Measurements from ENCODE around the gene TAS1R2. TPM values are rescaled to one million over a fixed set of nuclear protein-coding genes. Genes with fewer than 3 reads are reported as not detected.

Gene TAS1R2
- total and polyA plus RNA-seq, 2 of the 4 experiments (the other 2 are of a cell fraction), result not detected

- Histone ChIP-seq H3K23ac (ENCODE audit: low read depth, low read length) (no peak overlapping the region), H3K56ac (ENCODE audit: extremely low read depth, insufficient read depth, low read length) (no peak overlapping the region), H3K4me1 (ENCODE audit: control insufficient read depth, insufficient read depth, low read length) (no peaks in the 10 kb centered on the region), H2BK5ac (ENCODE audit: low read depth, low read length, poor library complexity, severe bottlenecking) (no peak overlapping the region), H3K27ac (ENCODE audit: insufficient read depth, low read length) (no peak overlapping the region), H3K9me1 (ENCODE audit: insufficient read depth, low read length) (no peaks in the 10 kb centered on the region), H2AFZ (replicated peaks; ENCODE audit: low read length, poor library complexity) (no peak overlapping the region), H3K79me1 (ENCODE audit: low read depth in 1 of 2, low read length in 2 of 2) (no peaks in the 10 kb centered on the region), H3K4me3 (ENCODE audit: insufficient read depth, low read depth, low read length) (no peak overlapping the region), H2BK20ac (ENCODE audit: low read depth, low read length) (no peak overlapping the region), H3K14ac (replicated peaks; ENCODE audit: low read depth, low read length) (no peak overlapping the region), H3K18ac (ENCODE audit: low read depth, low read length) (no peak overlapping the region), H3K9me3 (ENCODE audit: control insufficient read depth, insufficient read depth, low read length) (no peaks in the 10 kb centered on the region), H3K4ac (ENCODE audit: low read depth, low read length) (no peak overlapping the region), H4K20me1 (ENCODE audit: insufficient read depth, low read length) (no peaks in the 10 kb centered on the region), H3K9ac (ENCODE audit: low read depth, low read length) (no peak overlapping the region), H4K5ac (ENCODE audit: low read depth, low read length) (no peak overlapping the region), H3K36me3 (ENCODE audit: control insufficient read depth, insufficient read depth, low read length) (peaks cover 2% of the 10 kb centered on the region; the same call in 1 of the 2 replicates), H2AK5ac (ENCODE audit: low read depth, low read length) (no peak overlapping the region), H3K27me3 (ENCODE audit: control insufficient read depth, insufficient read depth, low read length) (peaks cover 12% of the 10 kb centered on the region; the same call in 1 of the 2 replicates), H2BK15ac (ENCODE audit: low read depth, low read length) (no peak overlapping the region), H2AK9ac (replicated peaks; ENCODE audit: low read depth, low read length, poor library complexity) (no peak overlapping the region), H2BK120ac (ENCODE audit: low read depth, low read length) (no peak overlapping the region), H4K8ac (ENCODE audit: low read depth in 2 of 2, low read length in 2 of 2) (no peak overlapping the region), H4K91ac (ENCODE audit: insufficient read depth, low read depth, low read length) (no peak overlapping the region), H3K4me2 (ENCODE audit: low read depth, low read length) (no peak overlapping the region)
- DNase-seq (no peak), ATAC-seq (ENCODE audit: low read depth) (no peak)
- dilution Hi-C loops (cut with HindIII; ENCODE audit: low sequenced_read_pairs, unreplicated experiment), result no loop called here
- intact Hi-C loops (cut with micrococcal nuclease), result no loop called here
- 86% methylated on average over 3 of the region's 10 CpGs; no CpG with 5 or more reads in 1 of the 2 experiments for WGBS, 2 experiments (ENCODE audit: extremely low coverage in 2 of 2, insufficient read length in 1 of 2)
- ChIA-PET POLR2A (ENCODE audit: unreplicated experiment) (no interaction called here), CTCF (no interaction called here)
- in situ Hi-C loops (cut with MboI; ENCODE audit: low sequenced_read_pairs), result loop anchor here (10.0 kb wide), 1 partner anchor 276 kb away; no protein-coding TSS in a partner anchor
- no TSS peak for BruUV-seq (replicated peaks)
- TF ChIP-seq CTCF (conservative IDR thresholded peaks at IDR 0.05; ENCODE audit: low read depth, low read length) (no peak), ELK1 (IDR thresholded peaks at IDR 0.05; ENCODE audit: borderline replicate concordance, low read depth, low read length) (no peak), CEBPB (IDR thresholded peaks at IDR 0.05; ENCODE audit: low read depth, low read length) (no peak), SMC3 (IDR thresholded peaks at IDR 0.05; ENCODE audit: low read depth, low read length) (no peak), RFX5 (IDR thresholded peaks at IDR 0.05; ENCODE audit: low read depth, low read length) (no peak), MXI1 (IDR thresholded peaks at IDR 0.05; ENCODE audit: borderline replicate concordance, low read depth, low read length) (no peak), RAD21 (IDR thresholded peaks at IDR 0.05; ENCODE audit: low read length) (no peak), CHD1 (IDR thresholded peaks at IDR 0.05; ENCODE audit: low read depth, low read length) (no peak), POLR2A (IDR thresholded peaks at IDR 0.05; ENCODE audit: low read depth, low read length) (no peak), NFE2L2 (IDR thresholded peaks at IDR 0.05; ENCODE audit: low read depth, low read length) (no peak), USF2 (IDR thresholded peaks at IDR 0.05; ENCODE audit: low read depth, low read length) (no peak)
Observed at GRCh38 chr1:18870957-18871356, 11.5 kb upstream of the TAS1R2 start.
